ENCODE measurements around the gene TMEM190.
"Not testable (repeated sequence)": the region's sequence is repeated elsewhere in the genome, so short reads cannot be mapped to it uniquely, and the experiment has no call there.

TMEM190 gene

DNA sequence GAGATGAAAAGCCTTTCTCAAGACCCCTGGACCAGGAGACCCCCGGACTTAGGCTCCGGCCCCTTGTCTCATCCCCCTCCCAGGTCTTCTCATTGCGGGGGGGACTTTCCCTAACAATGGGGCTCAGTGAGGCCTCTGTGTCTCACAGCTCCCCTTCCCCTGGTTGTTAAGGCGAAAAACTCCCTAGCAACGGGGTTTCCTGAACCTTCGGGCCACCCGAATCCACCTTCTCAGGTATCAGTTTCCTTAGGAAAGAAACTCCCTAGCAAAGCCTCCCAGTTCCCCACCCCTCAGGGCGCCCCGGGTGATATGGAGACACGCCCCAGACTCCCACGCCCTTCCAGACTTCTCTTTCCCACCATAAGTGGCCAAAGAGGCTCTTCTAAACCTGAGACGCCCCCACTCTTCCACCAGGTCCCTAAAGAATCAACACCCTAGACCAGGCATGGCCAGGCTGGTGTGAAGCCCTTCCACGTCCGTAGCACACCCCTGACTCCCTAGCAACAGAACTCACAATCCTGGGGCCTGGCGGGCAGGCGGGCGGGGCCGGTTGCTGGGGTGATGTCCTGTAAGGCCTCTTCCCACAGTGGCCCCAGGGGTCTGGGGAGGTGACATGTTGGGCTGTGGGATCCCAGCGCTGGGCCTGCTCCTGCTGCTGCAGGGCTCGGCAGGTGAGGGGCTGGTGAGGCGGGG, at the start of gene TMEM190:
TSS of gene TMEM190 (plus strand) at position 586 of the 693 bp plus-strand sequence. CDS start at position 614, 28 bp downstream.
- no peak for DNase-seq

DNA sequence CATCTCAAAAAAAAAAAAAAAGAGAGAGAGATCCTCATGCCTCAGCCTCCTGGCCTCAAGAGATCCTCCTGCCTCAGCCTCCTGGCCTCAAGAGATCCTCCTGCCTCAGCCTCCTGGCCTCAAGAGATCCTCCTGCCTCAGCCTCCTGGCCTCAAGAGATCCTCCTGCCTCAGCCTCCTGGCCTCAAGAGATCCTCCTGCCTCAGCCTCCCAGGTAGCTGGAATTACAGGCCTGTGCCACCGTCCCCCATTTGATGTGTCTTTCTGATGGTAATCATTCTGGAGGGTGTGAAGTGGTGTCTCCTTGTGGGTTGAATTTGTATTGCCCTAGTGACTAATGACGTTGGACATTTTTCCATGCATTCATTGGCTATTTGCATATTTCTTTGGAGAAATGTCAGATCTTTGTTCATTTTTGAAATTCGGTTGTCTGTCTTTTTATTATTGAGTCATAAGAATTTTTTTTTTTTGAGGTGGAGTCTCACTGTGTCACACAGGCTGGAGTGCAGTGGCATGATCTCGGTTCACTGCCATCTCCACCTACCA, 47.8 kb upstream of the TMEM190 start:
- DNase-seq = peak; percentile 38

DNA sequence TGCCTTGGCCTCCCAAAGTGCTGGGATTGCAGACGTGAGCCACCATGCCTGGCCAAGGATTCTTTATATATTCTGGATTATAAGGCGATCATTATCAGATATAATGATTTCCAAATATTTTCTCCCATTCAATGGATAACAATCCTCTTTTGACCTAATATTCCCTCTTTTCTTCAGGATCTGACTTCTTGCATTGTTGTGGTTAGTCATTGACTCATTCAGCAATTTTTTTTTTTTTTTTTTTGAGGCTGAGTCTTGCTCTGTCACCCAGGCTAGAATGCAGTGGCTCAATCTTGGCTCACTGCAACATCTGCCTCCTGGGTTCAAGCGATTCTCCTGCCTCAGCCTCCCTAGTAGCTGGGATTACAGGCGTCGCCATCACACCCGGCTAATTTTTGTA, 46.8 kb upstream of the TMEM190 start:
- not testable (repeated sequence) for DNase-seq

GRCh38 chr19:55333870-55334269, 42.8 kb upstream of the TMEM190 start:
- DNase-seq = no peak

DNA sequence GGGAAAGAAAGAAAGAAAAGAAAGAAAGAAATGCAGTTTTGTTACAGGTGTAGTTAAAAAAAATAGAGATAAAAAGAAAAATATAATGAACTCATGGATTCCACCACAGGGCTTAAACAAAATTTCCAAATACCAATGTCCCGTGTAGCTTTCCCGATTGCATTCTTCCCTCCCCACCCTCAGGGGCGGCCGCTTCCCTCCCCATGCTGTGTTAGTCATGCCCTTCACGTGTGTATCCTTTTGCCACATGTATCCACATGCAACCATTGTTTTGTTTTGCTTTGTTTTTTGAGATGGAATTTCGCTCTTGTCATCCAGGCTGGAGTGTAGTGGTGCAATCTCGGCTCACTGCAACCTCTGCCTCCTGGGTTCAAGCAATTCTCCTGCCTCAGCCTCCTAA, 40.5 kb upstream of the TMEM190 start:
- no peak for DNase-seq

GRCh38 chr19:55339105-55339888, 37.3 kb upstream of the TMEM190 start, which contains the start of gene KMT5C:
TSS of gene KMT5C (plus strand) at chr19:55339876. CDS start at chr19:55341937, 2,061 bp downstream.
- DNase-seq = peak; percentile 100

GRCh38 chr19:55339889-55340783, 36.5 kb upstream of the TMEM190 start:
- peak; percentile 45 for DNase-seq

DNA sequence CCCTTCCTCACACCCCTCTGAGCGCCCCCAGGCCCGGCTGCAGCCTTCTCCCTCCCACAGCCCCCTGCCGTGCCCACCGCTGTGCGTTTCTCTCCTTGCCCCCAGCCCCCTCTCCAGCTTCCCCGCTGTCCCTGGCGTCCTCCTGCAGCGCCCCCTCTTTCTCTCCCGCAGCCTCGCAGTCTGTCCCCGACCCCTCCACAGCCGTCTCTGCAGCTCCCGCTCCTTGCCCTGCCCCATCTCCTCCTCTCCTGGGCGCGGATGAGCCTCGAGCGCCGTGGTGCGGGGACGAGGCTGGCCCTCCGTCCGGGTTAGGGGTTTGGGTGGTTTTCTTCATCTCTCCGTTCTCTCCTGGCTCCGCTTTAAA, 35.9 kb upstream of the TMEM190 start:
- peak; percentile 39 for DNase-seq

DNA sequence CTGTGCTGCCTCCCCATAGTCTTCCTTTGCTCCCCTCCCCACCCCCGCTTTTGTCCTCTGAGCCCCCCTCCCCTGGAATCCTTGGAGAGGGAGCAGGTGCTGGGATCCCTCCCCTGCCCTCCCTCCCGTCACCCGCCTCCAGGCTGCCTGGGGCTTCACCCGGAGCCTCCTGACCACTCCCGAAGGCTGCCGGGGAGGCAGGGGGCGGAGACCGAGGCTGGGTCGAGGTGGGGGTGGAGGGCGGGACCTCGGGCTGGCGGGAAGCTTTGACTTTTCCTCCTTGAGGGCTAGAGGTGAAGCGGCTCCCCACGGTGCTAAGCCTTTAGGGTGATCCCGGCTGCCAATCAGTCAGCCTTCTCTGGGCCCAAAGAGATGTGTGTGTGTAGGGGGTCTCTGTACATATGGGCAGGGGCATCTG, 35.4 kb upstream of the TMEM190 start:
- DNase-seq = peak; percentile 63

DNA sequence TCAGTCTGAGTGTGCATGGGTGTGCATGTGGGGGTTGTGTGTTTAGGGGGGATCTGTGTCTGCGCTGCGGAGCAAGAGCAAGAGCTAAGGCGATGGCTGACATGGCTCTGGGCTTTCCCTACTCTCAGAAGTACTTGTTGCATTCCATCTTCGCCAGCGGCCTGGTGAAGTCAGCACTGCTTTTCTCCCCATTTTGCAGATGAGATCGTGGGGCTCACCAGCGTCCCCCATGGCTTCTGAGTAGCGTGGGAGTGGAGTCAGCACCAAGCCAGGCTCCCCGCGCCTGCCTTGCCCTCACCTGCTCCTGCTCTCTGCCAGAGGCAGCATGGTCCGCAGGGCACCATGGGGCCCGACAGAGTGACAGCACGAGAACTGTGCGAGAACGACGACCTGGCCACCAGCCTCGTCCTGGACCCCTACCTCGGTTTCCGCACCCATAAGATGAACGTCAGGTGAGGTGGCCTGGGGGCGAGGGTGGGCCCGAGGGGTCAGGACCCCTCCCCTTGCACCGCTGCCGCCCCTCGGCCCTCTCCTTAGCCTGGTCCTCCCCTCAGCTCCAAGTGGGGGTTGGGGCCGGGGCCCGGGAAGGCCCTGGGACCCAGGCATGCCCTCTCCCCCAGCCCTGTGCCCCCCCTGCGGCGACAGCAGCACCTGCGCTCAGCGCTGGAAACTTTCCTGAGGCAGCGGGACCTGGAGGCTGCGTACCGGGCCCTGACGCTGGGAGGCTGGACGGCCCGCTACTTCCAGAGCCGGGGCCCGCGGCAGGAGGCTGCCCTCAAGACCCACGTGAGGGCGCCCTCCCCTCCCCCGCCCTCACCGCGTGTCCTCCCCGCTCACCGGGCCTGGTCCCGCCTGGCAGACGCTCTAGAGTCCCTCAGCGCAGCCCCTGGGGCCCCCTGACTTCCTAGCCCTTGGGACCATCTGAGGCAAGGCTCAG, 34.8 kb upstream of the TMEM190 start:
- no peak for DNase-seq

- no peak for DNase-seq
Observed at GRCh38 chr19:55344444-55344843, 32.2 kb upstream of the TMEM190 start.

- DNase-seq = no peak
Observed at GRCh38 chr19:55345101-55345817, 31.4 kb upstream of the TMEM190 start.

DNA sequence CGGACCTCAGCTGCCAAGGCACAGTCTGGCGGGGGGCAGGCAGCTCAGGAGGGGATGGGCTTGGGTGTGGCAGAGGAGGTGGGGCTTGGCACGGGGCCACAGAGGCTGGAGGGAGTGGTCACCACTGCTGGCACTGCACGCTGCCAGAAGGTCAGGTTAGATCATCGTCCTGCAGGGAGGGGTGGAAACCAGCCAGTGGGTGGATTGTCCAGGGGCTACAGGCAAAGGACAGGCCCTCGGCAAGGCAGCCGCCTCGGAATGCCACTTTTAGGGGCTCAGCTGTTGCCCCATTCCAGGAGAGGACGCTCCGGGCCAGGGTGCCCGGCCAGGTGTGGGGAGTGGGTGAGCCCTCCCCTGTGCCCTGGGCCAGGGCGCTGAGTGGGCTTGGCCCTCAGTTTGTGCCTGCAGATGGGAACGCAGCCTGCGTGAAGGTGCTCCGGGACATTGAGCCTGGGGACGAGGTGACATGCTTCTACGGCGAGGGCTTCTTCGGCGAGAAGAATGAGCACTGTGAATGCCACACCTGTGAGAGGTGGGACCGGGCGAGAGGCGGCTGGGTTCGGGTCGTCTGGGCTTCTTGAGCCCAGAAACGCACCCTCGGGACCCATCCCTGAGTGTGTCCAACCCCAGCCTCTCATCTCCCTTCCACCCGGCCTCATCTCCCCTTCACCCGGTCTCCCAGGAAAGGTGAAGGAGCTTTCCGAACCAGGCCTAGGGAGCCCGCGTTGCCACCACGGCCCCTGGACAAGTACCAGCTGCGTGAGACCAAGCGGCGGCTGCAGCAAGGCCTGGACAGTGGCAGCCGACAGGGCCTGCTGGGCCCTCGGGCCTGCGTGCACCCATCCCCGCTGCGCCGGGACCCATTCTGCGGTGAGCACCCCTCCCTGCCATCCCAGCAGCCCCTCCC, 30.6 kb upstream of the TMEM190 start:
- no peak for DNase-seq

DNA sequence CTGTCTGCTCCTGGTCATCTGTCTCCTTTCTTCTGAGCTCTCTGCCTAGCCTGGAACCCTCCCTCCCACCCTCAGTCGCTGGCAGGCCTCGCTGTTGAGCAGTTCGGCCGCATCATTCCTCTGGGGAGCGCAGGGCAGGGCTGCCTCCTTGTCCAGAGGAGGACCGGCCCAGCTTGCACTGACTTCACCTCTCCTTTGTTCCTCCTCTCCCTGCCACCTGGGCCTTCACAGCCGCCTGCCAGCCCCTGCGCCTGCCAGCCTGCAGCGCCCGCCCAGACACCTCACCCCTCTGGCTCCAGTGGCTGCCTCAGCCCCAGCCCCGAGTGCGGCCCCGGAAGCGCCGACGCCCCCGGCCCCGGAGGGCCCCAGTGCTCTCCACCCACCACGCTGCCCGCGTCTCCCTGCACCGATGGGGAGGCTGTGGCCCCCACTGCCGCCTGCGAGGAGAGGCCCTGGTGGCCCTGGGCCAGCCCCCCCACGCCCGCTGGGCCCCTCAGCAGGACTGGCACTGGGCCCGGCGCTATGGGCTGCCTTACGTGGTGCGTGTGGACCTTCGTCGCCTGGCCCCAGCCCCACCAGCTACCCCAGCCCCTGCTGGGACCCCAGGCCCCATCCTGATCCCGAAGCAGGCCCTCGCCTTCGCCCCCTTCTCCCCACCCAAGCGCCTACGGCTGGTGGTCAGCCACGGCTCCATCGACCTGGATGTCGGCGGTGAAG, 29.7 kb upstream of the TMEM190 start:
- no peak for DNase-seq

- no peak for DNase-seq
Observed at GRCh38 chr19:55347442-55348009, 29.1 kb upstream of the TMEM190 start.

DNA sequence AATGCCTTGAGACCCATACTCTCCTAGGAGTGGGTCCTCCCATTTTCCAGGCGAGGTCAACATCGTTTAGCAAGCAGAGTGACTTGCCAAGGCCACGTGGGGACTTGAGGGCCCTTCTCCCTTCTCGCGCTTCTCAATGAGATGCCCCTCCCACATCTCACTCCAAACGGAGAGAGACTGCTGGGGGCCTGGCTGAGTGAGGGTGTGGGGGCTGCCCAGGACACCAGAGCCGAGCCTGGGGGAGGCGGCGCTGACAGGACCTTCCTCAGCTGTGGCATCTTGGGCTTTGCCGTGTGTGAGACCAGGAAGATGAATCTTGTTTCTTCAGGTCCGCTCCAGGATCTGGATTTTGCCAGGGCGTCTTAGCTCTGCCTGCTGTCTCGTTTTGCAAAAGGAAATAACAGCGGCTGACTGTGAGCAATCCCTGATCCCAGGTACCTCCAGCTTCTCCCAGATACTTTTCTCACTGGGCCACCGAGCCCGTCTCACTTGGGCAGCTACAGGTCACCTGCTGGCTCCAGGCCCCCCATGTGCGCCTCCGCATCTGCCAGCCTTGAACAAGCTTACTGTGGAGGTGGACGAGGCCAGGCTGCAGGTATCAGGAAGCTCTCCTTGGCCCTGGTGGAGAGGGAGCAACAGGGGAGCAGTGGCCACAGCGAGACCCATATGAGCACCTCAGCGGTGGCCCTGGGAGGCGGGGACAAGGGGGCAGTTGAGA, 28.1 kb upstream of the TMEM190 start:
- DNase-seq = no peak

DNA sequence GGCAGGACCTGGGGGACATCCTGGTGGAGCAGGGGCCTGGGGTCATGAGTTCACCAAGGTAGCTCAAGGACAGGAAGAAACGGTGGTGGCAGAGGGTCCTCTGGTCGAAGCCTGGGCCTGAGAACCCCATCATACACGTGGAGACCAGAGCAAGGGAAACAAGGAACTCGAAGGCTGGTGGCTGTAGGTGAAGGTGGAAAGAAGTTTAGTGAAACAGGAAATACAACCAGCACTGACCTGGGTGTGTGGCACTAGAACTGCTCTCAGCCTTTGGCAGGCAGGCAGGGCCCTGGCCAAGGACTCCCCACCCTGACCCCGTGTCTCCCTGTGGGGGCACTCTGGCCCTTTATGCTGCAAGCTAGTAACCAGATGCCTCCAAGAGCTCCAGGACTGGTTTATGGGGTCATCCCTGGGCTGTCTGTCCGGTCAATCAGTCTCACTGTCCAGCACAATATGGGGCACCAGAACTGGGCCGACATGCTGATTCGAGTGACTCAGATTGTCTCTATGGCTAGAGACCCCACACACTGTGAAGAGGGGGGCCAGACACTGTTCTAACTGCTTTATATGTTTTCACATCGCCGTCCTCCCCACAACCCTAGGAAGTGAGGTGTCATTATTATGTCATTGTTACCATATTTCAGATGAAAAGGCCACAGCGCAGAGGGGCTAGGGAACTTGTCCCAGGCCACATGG, 25.9 kb upstream of the TMEM190 start:
- DNase-seq = no peak

GRCh38 chr19:55352040-55352439, 24.6 kb upstream of the TMEM190 start:
- DNase-seq = no peak

Measured in CD4-positive, alpha-beta T cell treated with Interleukin-17A for 1 hour (primary cell).